Measurements from ENCODE around the gene RPL7L1. TPM values are rescaled to one million over a fixed set of nuclear protein-coding genes. Genes with fewer than 3 reads are reported as not detected.

The RPL7L1 gene
- polyA plus RNA-seq, 1 experiment: 45.0 TPM

GRCh38 chr6:42860481-42860880 is 18.9 kb upstream of the RPL7L1 start:
- H3K4me3 ChIP-seq (ENCODE audit: low read depth, low read length): no peak overlapping the region
- no peak overlapping the region for H3K27ac ChIP-seq (ENCODE audit: low read depth, low read length)
- TF ChIP-seq CTCF (IDR thresholded peaks at IDR 0.05; ENCODE audit: low read depth, low read length): no peak
- H3K27me3 ChIP-seq (ENCODE audit: control insufficient read depth, insufficient read depth, low read length): no peaks in the 10 kb centered on the region
- CTCF ChIA-PET: no interaction called here
- POLR2A ChIA-PET: no interaction called here
- no peaks in the 10 kb centered on the region for H3K9me3 ChIP-seq (ENCODE audit: control insufficient read depth, insufficient read depth, low read length)
- no peak for DNase-seq (ENCODE audit: low read depth, low spot score)

GRCh38 chr6:42864602-42865001 is 14.8 kb upstream of the RPL7L1 start:
- CTCF ChIA-PET: interaction anchor here (0.5 to 1.5 kb wide), 2 partner anchors 34 to 203 kb away, joined by 3 to 4 read pairs; no protein-coding TSS in a partner anchor
- no peaks in the 10 kb centered on the region for H3K27me3 ChIP-seq (ENCODE audit: control insufficient read depth, insufficient read depth, low read length)
- DNase-seq (ENCODE audit: low read depth, low spot score): no peak
- POLR2A ChIA-PET: no interaction called here
- no peak overlapping the region for H3K27ac ChIP-seq (ENCODE audit: low read depth, low read length)
- H3K4me3 ChIP-seq (ENCODE audit: low read depth, low read length): no peak overlapping the region
- no peak for TF ChIP-seq CTCF (IDR thresholded peaks at IDR 0.05; ENCODE audit: low read depth, low read length)
- no peaks in the 10 kb centered on the region for H3K9me3 ChIP-seq (ENCODE audit: control insufficient read depth, insufficient read depth, low read length)

- no peak for DNase-seq (ENCODE audit: low read depth, low spot score)
- TF ChIP-seq CTCF (IDR thresholded peaks at IDR 0.05; ENCODE audit: low read depth, low read length): no peak
- ChIA-PET CTCF (interaction anchor here (0.6 to 1.7 kb wide), 2 partner anchors 141 to 209 kb away, joined by 3 to 4 read pairs; no protein-coding TSS in a partner anchor), POLR2A (no interaction called here)
- Histone ChIP-seq H3K9me3 (ENCODE audit: control insufficient read depth, insufficient read depth, low read length) (no peaks in the 10 kb centered on the region), H3K27ac (ENCODE audit: low read depth, low read length) (no peak overlapping the region), H3K4me3 (ENCODE audit: low read depth, low read length) (no peak overlapping the region), H3K27me3 (ENCODE audit: control insufficient read depth, insufficient read depth, low read length) (no peaks in the 10 kb centered on the region)
These were observed 9.1 kb upstream of the RPL7L1 start for GRCh38 chr6:42870145-42870936.

- H3K27me3 ChIP-seq (ENCODE audit: control insufficient read depth, insufficient read depth, low read length): no peaks in the 10 kb centered on the region
- TF ChIP-seq CTCF (IDR thresholded peaks at IDR 0.05; ENCODE audit: low read depth, low read length): no peak
- no peaks in the 10 kb centered on the region for H3K9me3 ChIP-seq (ENCODE audit: control insufficient read depth, insufficient read depth, low read length)
- no peak overlapping the region for H3K4me3 ChIP-seq (ENCODE audit: low read depth, low read length)
- ChIA-PET POLR2A (no interaction called here), CTCF (no interaction called here)
- no peak overlapping the region for H3K27ac ChIP-seq (ENCODE audit: low read depth, low read length)
- DNase-seq (ENCODE audit: low read depth, low spot score): no peak
These were observed 7.7 kb upstream of the RPL7L1 start for GRCh38 chr6:42871711-42872110.

- no peaks in the 10 kb centered on the region for H3K9me3 ChIP-seq (ENCODE audit: control insufficient read depth, insufficient read depth, low read length)
- no peak for TF ChIP-seq CTCF (IDR thresholded peaks at IDR 0.05; ENCODE audit: low read depth, low read length)
- no peak overlapping the region for H3K27ac ChIP-seq (ENCODE audit: low read depth, low read length)
- no peak overlapping the region for H3K4me3 ChIP-seq (ENCODE audit: low read depth, low read length)
- CTCF ChIA-PET: interaction anchor here (0.6 to 7.2 kb wide), 3 partner anchors 179 to 211 kb away, joined by 3 to 75 read pairs (median 4); no protein-coding TSS in a partner anchor
- H3K27me3 ChIP-seq (ENCODE audit: control insufficient read depth, insufficient read depth, low read length): no peaks in the 10 kb centered on the region
- no peak for DNase-seq (ENCODE audit: low read depth, low spot score)
- POLR2A ChIA-PET: interaction anchor here (1.3 kb wide), 1 partner anchor 91 kb away, joined by 3 read pairs; no protein-coding TSS in a partner anchor
These were observed 6.1 kb upstream of the RPL7L1 start for GRCh38 chr6:42873313-42873712.

Measured in AG04450 (cell line).